ENCODE results near the gene TUFM.
"Not testable (repeated sequence)": the region's sequence is repeated elsewhere in the genome, so short reads cannot be mapped to it uniquely, and the experiment has no call there.

TUFM gene

GRCh38 chr16:28875134-28876018 is 29.2 kb upstream of the TUFM start:
- no peak for DNase-seq

DNA sequence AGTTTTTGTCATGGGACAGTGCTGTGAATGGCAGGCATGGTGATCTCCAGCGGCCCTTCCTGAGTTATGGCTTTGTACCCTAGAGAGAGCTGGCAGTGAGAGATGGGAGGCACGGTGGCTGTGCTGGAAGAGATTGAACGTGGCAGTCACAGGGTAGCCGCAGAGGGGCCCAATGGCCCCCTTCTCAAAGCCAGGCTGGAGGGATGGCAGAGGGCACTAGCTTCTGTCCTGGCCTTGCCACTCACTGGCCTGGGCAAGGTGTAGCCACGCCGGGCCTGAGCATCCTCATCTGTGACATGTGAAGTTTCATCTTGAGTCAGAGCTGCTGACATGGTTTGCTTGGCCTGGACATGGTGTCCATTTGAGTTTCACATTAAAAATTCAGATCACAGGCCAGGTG is 28.3 kb upstream of the TUFM start:
- DNase-seq = no peak

- DNase-seq = peak; percentile 63
Observed at GRCh38 chr16:28873543-28874201, 27.5 kb upstream of the TUFM start.

- no peak for DNase-seq
Observed at GRCh38 chr16:28872952-28873351, 26.8 kb upstream of the TUFM start.

DNA sequence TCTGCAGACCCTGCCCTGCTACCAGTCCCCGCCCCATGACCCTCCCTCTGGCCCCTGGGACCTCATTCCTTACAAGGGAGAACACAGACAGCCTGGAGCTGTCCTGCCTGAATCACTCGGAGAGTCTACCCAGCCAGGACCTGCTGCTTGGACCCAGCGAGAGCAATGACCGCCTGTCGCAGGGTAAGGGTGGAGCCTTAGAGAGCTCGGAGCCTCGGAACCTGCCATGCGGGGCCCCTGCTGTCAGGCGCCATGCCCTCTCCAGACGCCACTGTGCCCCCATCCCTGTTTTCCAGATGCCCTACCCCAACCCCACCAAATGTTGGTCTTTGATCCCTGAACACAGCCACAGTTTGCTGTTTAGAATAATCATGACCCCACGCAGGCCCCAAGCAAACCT is 23.1 kb upstream of the TUFM start:
- DNase-seq = no peak

- DNase-seq = not testable (repeated sequence)
Observed at GRCh38 chr16:28867646-28868045, 21.5 kb upstream of the TUFM start.

DNA sequence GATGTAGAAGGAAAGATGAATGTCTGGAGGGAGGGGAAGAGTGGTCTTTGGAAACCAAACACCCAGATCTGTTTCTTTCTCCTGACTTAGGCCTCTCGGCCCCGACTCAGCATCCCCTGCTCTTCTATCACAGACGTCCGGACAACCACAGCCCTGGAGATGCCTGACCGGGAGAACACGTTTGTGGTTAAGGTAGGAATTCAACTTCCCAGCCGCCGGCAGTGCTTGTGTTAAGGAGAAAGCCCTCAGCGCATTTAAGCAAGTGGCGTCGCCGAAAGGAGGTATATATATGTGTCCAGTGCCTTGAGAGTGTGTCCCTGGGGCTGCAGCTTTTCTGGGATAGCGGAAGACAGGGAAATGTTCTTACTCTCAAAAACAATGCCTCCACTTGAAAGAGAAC is 21.1 kb upstream of the TUFM start:
- no peak for DNase-seq

GRCh38 chr16:28866454-28866804 is 20.3 kb upstream of the TUFM start:
- no peak for DNase-seq

DNA sequence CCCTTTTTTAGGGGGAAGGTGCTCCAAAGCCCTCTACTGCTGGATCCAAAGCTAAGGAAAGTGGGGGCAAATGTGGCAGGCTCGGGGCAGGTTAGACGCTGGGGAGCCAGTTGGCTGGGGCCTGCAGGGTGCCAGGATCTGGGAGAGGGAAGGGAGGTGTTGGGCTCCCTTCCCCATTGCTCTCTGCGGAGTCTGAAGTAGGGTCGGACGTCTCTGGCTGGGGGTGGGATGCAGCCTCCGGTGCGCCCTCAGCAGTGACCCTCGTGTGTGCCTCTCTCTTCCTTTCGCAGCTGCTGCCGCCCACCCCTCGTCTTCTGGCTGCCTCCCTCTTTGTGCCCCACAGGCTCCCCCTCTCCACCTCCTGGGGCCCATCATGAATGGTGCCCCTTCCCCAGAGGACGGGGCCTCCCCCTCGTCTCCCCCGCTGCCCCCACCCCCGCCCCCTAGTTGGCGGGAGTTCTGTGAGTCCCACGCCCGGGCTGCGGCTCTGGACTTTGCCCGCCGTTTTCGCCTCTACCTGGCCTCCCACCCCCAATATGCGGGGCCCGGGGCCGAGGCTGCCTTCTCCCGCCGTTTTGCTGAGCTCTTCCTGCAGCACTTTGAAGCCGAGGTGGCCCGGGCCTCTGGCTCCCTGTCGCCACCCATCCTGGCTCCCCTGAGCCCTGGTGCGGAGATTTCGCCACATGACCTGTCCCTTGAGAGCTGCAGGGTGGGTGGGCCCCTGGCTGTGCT is 19.7 kb upstream of the TUFM start:
- no peak for DNase-seq

DNA sequence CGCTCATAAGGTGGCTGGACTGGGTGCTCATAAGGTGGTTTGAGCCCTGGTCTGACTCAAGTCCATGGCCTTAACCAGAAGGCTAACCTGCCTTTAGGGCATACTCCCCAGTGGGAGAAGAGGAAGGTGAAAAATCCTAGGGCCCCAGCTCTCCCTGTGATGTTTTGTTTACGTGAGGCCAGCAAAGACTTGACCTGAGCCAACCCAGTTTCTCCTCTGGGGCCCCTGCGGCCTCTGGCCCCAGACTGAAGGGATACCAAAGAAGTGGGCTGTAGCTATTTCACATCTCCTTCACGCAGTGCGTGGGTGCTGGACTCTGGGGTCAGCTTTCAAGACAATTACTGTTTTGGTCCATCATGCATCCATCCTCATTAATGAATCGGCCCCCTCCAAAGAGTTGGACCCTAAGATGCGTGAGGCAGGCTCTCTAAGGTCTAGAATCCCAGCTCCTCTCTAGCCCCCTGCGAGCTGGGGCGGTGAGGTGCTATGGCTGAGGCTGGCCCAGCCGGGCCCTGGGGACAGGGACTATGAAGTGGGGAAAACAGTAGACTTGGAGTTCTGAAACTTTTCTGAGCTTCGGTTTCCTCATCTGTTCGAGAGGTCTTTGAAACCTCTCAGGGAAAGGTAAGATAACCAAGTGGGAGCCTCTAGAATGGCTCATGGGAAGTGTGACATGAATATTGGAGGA is 19.0 kb upstream of the TUFM start:
- no peak for DNase-seq

DNA sequence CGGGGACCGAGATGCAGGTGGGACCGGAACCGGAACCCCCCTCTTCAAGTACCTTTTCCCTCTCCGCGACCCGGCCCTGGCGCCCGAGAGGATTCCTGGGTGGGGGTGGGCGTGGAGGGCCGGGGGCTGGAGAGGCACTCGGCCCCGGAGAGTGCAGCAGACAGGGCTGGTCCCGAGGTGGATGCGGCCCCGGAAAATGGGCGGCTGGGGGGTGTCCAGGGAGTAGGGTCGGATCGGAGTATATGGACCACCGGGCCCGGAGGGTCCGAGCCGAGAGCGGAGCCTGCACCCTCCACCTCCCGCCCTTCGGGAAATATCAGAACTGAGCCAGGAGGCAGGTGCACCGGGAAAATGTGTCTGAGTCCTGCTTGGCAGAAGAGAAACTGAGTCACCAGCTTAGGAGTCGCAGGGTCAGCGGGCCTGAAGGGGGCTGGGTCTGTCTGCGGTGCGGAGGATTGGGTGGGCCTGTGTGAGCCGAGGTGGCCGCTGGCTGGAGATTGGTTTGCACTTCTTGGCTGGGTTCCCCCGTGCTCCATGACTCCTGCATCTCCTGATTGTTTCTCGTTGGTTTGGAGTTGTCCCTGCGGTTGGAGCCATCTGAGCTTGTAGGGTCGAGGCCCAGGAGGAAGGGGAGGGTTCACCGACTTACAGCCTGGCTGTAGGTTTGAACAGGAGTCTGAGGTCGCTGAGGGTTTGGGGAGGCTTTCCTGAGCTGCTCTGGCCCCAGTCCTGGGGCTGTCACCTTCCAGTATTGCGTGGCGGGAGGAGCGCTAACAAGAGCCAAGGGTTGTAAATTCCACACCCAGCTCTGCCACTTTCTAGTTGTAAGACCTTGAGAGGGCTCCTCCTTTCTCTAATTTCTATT is 18.0 kb upstream of the TUFM start:
- no peak for DNase-seq

- DNase-seq = no peak
Observed at GRCh38 chr16:28859326-28859725, 13.2 kb upstream of the TUFM start.

- DNase-seq = no peak
Observed at GRCh38 chr16:28858421-28858820, 12.3 kb upstream of the TUFM start.

DNA sequence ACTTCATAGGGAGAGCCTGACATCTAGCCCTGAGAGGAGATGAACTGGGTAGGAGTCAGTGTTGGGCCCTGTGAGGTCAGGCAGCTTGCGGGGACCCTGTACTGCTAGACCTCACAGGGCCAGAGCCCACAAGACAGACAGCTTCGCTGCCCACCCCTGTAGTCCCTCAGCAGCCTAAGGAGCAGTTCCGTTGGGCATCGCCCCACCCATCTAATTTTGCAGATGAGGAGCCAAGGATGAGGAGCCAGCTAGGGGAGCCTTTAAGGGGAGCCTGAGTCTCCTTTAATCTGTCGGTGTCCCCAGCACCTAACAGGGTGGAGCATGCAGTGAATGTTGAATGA is 755 bp upstream of the TUFM start:
- no peak for DNase-seq

- peak; percentile 36 for DNase-seq
Observed at GRCh38 chr16:28845761-28846079, 428 bp downstream of the TUFM start.

GRCh38 chr16:28845293-28845692 is 855 bp downstream of the TUFM start:
- peak; percentile 54 for DNase-seq

DNA sequence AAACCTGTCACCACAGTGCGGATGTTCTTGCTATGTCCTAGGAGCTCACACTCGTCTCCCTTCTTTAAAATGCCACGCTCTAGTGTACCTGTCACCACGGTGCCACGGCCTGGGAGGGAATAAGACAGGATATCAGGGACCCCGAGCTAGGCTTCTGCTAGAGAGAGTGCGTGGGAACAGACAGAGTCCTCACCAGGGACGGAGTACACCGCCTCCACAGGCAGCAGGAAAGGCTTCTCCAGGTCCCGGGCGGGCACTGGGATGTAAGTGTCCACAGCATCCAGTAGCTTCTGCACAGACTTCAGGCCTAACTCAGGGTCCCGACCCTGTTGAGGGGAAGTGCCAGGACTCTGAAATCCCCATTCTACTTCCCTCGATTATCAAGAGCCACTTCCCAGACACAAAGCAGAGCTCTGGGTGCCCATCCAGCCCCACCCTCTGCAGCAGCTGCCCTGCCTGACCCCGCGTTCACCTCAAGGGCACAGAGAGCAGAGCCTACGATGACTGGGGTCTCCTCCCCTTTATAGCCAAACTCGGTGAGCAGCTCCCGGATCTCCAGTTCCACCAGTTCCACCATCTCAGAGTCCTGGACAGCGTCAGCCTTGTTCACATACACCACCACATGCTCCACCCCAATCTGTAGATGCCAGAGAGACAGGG is 1.8 kb downstream of the TUFM start:
- no peak for DNase-seq

DNA sequence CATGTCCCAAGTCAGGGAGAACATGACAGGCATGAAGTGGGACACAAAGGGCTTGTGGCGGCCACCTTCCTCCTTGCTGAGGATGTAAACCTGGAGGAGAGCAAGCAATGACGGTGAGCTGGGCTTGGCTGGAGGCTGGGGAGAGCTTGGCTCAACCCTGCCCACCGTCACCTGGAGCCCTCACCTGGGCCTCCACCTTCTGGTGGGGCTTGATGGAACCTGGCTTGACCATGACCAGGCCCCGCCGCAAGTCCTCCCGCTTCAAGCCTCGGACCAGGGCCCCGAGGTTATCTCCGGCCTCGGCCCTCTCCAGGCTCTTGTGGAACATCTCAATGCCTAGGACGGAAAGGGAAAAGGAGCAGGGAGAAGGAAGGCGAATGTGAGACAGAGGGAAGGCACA is 2.4 kb downstream of the TUFM start:
- no peak for DNase-seq

- no peak for DNase-seq
Observed at GRCh38 chr16:28842696-28843095, 3.5 kb downstream of the TUFM start.

DNA sequence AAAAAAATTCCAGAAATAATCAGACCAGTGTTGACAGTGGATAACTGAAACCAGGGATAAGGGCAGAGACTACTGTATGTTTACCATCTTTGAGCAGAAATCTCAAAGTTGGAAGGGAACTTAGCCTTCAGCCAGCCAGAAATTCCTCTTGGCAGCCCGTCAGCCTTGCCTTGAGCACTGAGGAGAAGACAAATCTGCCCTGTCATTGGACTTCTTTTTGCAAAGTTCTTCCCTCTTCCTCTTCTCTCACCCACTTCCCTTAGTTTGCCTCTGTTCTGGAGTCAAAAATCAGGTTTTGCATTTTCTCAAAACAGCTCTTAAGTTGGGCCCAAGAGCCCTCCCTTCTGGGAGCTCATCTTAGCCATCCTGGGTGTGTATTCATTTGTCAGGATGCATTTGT is 6.2 kb downstream of the TUFM start:
- no peak for DNase-seq

DNA sequence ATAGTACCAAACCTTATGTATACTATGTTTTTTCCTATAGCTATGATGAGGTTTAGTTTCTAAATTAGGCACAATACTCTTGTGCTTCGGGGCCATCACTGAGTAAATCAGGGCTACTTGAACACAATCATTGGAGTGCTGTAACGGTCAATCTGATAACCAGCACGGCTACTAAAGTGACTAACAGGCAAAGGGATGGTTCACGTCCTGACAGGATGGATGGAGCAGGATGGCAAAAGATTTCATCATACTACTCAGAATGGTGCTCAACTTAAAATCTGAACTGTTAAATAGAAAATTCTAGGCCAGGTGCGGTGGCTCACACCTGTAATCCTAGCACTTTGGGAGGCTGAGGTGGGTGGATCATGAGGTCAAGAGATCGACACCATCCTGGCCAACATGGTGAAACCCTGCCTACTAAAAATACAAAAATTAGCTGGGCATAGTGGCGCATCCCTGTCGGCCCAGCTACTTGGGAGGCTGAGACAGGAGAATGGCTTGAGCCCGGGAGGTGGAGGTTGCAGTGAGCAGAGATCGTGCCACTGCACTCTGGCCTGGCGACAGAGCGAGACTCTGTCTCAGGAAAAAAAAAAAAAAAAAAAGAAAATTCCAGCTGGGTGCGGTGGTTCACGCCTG is 7.0 kb downstream of the TUFM start:
- DNase-seq = no peak

GRCh38 chr16:28838558-28838918 is 7.6 kb downstream of the TUFM start:
- no peak for DNase-seq

Measured in activated naive CD4-positive, alpha-beta T cell treated with anti-CD3 and anti-CD28 coated beads, Interleukin-2, amount 50 U/mL, for 16 hours (primary cell).